Aorta (tissue), 5 donors: ENCODE results near the gene CADM4. TPM values are rescaled to one million over a fixed set of nuclear protein-coding genes. Genes with fewer than 3 reads are reported as not detected.

Experiments used
- ATAC-seq: fragments of 200-7000 bp; cut with Tn5 transposase; one replicate; pipeline ENCODE4 v1.9.1; 2022; ENCODE audit warnings: moderate library complexity; ENCODE audit not compliant: low FRiP score
- DNase-seq, 2 donors: peaks; one replicate each; pipeline ENCODE4 v3.0.0-alpha.2; 2020
- H3K27ac ChIP-seq, 2 donors: one replicate each; pipeline ENCODE4 v1.5.1; 2013; ENCODE audit warnings: low read length in 2 of 2, mild to moderate bottlenecking in 2 of 2, moderate library complexity in 2 of 2, control low read depth in 1 of 2, inconsistent platforms in 1 of 2, low read depth in 1 of 2
- H3K27me3 ChIP-seq, 2 donors: one replicate each; pipeline ENCODE4 v1.6.1; 2013; ENCODE audit warnings: control low read depth in 1 of 2, low read length in 1 of 2, mild to moderate bottlenecking in 1 of 2, moderate library complexity in 1 of 2; ENCODE audit not compliant: insufficient read depth in 2 of 2, control insufficient read depth in 1 of 2
- H3K36me3 ChIP-seq, 2 donors: one replicate each; pipeline ENCODE4 v1.6.1; 2013; ENCODE audit warnings: control low read depth in 1 of 2, low read length in 1 of 2, mild to moderate bottlenecking in 1 of 2; ENCODE audit not compliant: insufficient read depth in 2 of 2, control insufficient read depth in 1 of 2
- H3K4me1 ChIP-seq, 2 donors: one replicate each; pipeline ENCODE4 v1.6.1; 2013; ENCODE audit warnings: low read length in 2 of 2, control low read depth in 1 of 2, mild to moderate bottlenecking in 1 of 2, moderate library complexity in 1 of 2; ENCODE audit not compliant: insufficient read depth in 2 of 2, control insufficient read depth in 1 of 2
- H3K4me3 ChIP-seq, 2 donors: one replicate each; pipeline ENCODE4 v1.5.1; 2013; ENCODE audit warnings: low read length in 2 of 2, control low read depth in 1 of 2, mild to moderate bottlenecking in 1 of 2
- H3K9me3 ChIP-seq: one replicate; pipeline ENCODE4 v1.6.1; 2013; ENCODE audit warnings: mild to moderate bottlenecking, low read length; ENCODE audit not compliant: control insufficient read depth
- WGBS, 2 donors: extraction: QIAGEN DNeasy Blood & Tissue Kit; methylation state at CpG; one replicate each; pipeline ENCODE4 v1.1.7; 2013; 5-methylcytosine and 5-hydroxymethylcytosine counted together
- intact Hi-C, 2 donors: fragments of 100-400 bp; cut with DNase I; formaldehyde crosslinking; loops; one replicate each; pipeline versions ENCODE4 v1.14.2 to v1.15.0; 2022
- polyA plus RNA-seq, 2 donors: library from polyadenylated mRNA; stranded (reverse); fragments of 200-250 nt; gene quantifications; one replicate each; pipeline ENCODE4 v1.2.3, GENCODE V29; 2013
- total RNA-seq, 2 donors: library from RNA; stranded (reverse); fragmentation: NEBNext Ultra II Directional; extraction: Animal tissue kit (Norgen Biotek cat#: 25700); gene quantifications; one replicate each; pipeline ENCODE4 v1.2.1, GENCODE V29; 2021
- donor health status: healthy with polysubstance abuse.
- donor health status: Bipolar disorder and iron deficiency.
- donor health status: DM: no; HTN: no; CAD: no.
- donor health status: DM: no; HTN: no; CAD: no.
- donor health status: DM: yes; HTN: yes; CAD: no.

The CADM4 gene
- total and polyA plus RNA-seq, 4 donors: 2.9 to 8.1 (median 4.8) TPM

- no peak for DNase-seq
- WGBS, 2 donors: 8 to 13% methylated on average over 29 of the region's 29 CpGs
- H3K9me3 ChIP-seq: no peaks in the 10 kb centered on the region
- peaks cover 0 to 1% of the 10 kb centered on the region in 2 donors for H3K36me3 ChIP-seq
- no peaks in the 10 kb centered on the region for H3K27me3 ChIP-seq
- H3K4me3 ChIP-seq: peak overlapping the region in 1 of 2 donors; percentile 31
- intact Hi-C loops: loop anchor here (2.0 to 10.0 kb wide), 3 partner anchors 49 to 136 kb away; partner anchors contain the start of genes ZNF575 (in 2 of the 2) and ZNF428 (in 1 of the 2)
- no peak for ATAC-seq
- H3K27ac ChIP-seq: no peak overlapping the region
- H3K4me1 ChIP-seq: peaks cover 0 to 1% of the 10 kb centered on the region in 2 donors
These were observed 28.3 kb upstream of the CADM4 start for GRCh38 chr19:43667876-43668405.

GRCh38 chr19:43667126-43667875, 27.7 kb upstream of the CADM4 start:
- peaks cover 0 to 1% of the 10 kb centered on the region in 2 donors for H3K4me1 ChIP-seq
- H3K27ac ChIP-seq: no peak overlapping the region
- no peak for ATAC-seq
- no peaks in the 10 kb centered on the region for H3K9me3 ChIP-seq
- no peaks in the 10 kb centered on the region for H3K27me3 ChIP-seq
- intact Hi-C loops: loop anchor here (2.0 to 10.0 kb wide), 3 partner anchors 48 to 135 kb away; partner anchors contain the start of genes ZNF575 (in 2 of the 2) and ZNF428 (in 1 of the 2)
- H3K4me3 ChIP-seq: no peak overlapping the region
- peak in 1 of 2 donors; percentile 63 for DNase-seq
- H3K36me3 ChIP-seq: peaks cover 0 to 1% of the 10 kb centered on the region in 2 donors
- 60 to 70% methylated on average over 26 of the region's 26 CpGs for WGBS, 2 donors

GRCh38 chr19:43664018-43664417, 24.4 kb upstream of the CADM4 start:
- Histone ChIP-seq H3K9me3 (no peaks in the 10 kb centered on the region), H3K36me3 (peaks cover 0 to 1% of the 10 kb centered on the region in 2 donors), H3K27ac (no peak overlapping the region), H3K27me3 (no peaks in the 10 kb centered on the region), H3K4me1 (peaks cover 0 to 1% of the 10 kb centered on the region in 2 donors), H3K4me3 (no peak overlapping the region)
- ATAC-seq (no peak), DNase-seq (peak in 1 of 2 donors; percentile 64)
- 82 to 87% methylated on average over 7 of the region's 7 CpGs for WGBS, 2 donors
- intact Hi-C loops: loop anchor here in 1 of 2 donors (10.0 kb wide), 1 partner anchor 129 kb away; the partner anchor contains the start of gene ZNF575

- Histone ChIP-seq H3K27ac (no peak overlapping the region), H3K4me3 (no peak overlapping the region), H3K9me3 (peaks cover 1% of the 10 kb centered on the region), H3K36me3 (peaks cover 0 to 3% of the 10 kb centered on the region in 2 donors), H3K27me3 (no peaks in the 10 kb centered on the region), H3K4me1 (no peaks in the 10 kb centered on the region)
- DNase-seq (no peak), ATAC-seq (no peak)
- intact Hi-C loops: loop anchor here in 1 of 2 donors (10.0 kb wide), 1 partner anchor 128 kb away; the partner anchor contains the start of gene ZNF575
- WGBS, 2 donors: 94% methylated on average over 6 of the region's 6 CpGs
These were observed 22.8 kb upstream of the CADM4 start for GRCh38 chr19:43662487-43662886.

- peaks cover 1% of the 10 kb centered on the region for H3K9me3 ChIP-seq
- WGBS, 2 donors: 58 to 75% methylated on average over 6 of the region's 6 CpGs
These were observed 21.3 kb upstream of the CADM4 start for GRCh38 chr19:43660971-43661360.

GRCh38 chr19:43660301-43660970, 20.8 kb upstream of the CADM4 start:
- Histone ChIP-seq H3K4me3 (no peak overlapping the region), H3K27ac (no peak overlapping the region), H3K4me1 (no peaks in the 10 kb centered on the region), H3K36me3 (peaks cover 0 to 3% of the 10 kb centered on the region in 2 donors), H3K27me3 (no peaks in the 10 kb centered on the region), H3K9me3 (peaks cover 1% of the 10 kb centered on the region)
- DNase-seq (no peak), ATAC-seq (no peak)
- intact Hi-C loops: loop anchor here in 1 of 2 donors (10.0 kb wide), 1 partner anchor 126 kb away; the partner anchor contains the start of gene ZNF575
- 78 to 79% methylated on average over 7 of the region's 7 CpGs for WGBS, 2 donors

More at GRCh38 chr19:43660971-43661360, 21.3 kb upstream of the CADM4 start:
- Histone ChIP-seq H3K4me3 (no peak overlapping the region), H3K27me3 (no peaks in the 10 kb centered on the region), H3K36me3 (peaks cover 0 to 3% of the 10 kb centered on the region in 2 donors), H3K4me1 (no peaks in the 10 kb centered on the region), H3K27ac (no peak overlapping the region)
- intact Hi-C loops: loop anchor here in 1 of 2 donors (10.0 kb wide), 1 partner anchor 126 kb away; the partner anchor contains the start of gene ZNF575
- DNase-seq: no peak
- no peak for ATAC-seq

GRCh38 chr19:43658494-43658893, 18.8 kb upstream of the CADM4 start:
- DNase-seq (no peak), ATAC-seq (no peak)
- intact Hi-C loops: no loop called here
- Histone ChIP-seq H3K9me3 (peaks cover 1% of the 10 kb centered on the region), H3K4me1 (no peaks in the 10 kb centered on the region), H3K27ac (no peak overlapping the region), H3K36me3 (peaks cover 0 to 2% of the 10 kb centered on the region in 2 donors), H3K27me3 (no peaks in the 10 kb centered on the region), H3K4me3 (no peak overlapping the region)
- WGBS, 2 donors: 76 to 83% methylated on average over 8 of the region's 8 CpGs

GRCh38 chr19:43658001-43658400, 18.4 kb upstream of the CADM4 start:
- WGBS, 2 donors: 94% methylated on average over 2 of the region's 2 CpGs
- no peaks in the 10 kb centered on the region for H3K27me3 ChIP-seq
- H3K4me1 ChIP-seq: no peaks in the 10 kb centered on the region
- H3K36me3 ChIP-seq: peaks cover 0 to 2% of the 10 kb centered on the region in 2 donors
- ATAC-seq (no peak), DNase-seq (no peak)
- peaks cover 1% of the 10 kb centered on the region for H3K9me3 ChIP-seq
- H3K4me3 ChIP-seq: no peak overlapping the region
- H3K27ac ChIP-seq: no peak overlapping the region
- intact Hi-C loops: no loop called here
